ENCODE results near the gene PROM1.

- TF ChIP-seq POLR2A (IDR thresholded peaks at IDR 0.05) (no peak), CTCF (IDR thresholded peaks at IDR 0.05) (no peak)
Measured at GRCh38 chr4:16116019-16116418, 32.2 kb upstream of the PROM1 start.

Measured in heart left ventricle (tissue), 13 donors.